A673 (cell line): ENCODE results near the gene DPY19L3. TPM values are rescaled to one million over a fixed set of nuclear protein-coding genes. Genes with fewer than 3 reads are reported as not detected.
A peak's percentile ranks its signal among the peaks of the same experiment; 100 is the strongest.

Experiments used
- BruUV-seq: library from RNA; stranded (reverse); fragments of 400-500 nt; replicated peaks from 2 replicates; lab custom pipeline; 2021; lab: Mats Ljungman, UMichigan
- CTCF ChIA-PET: fragments of 300-600 bp; sonication (Branson Sonifier 250); formaldehyde crosslinking; loops from one replicate; lab custom pipeline; 2022; ENCODE audit warnings: antibody characterized with exemption; lab: Charles Lee
- POLR2A ChIA-PET: fragments of 300-600 bp; sonication (Branson Sonifier 250); formaldehyde crosslinking; loops from one replicate; lab custom pipeline; 2022; ENCODE audit warnings: antibody characterized with exemption; ENCODE audit not compliant: low non-redundant PET; lab: Charles Lee
- DNase-seq: peaks from one replicate; pipeline ENCODE4 v3.0.0-alpha.2; 2015; ENCODE audit warnings: low spot score
- H3K27ac ChIP-seq: fragments of 200-600 bp; sonication (generic); 2 replicates; pipeline ENCODE4 v1.5.1; 2016; ENCODE audit warnings: mixed run types, low read depth, mild to moderate bottlenecking, mixed read lengths, antibody characterized with exemption, low read length; ENCODE audit not compliant: poor library complexity, severe bottlenecking
- H3K27me3 ChIP-seq: fragments of 200-600 bp; sonication (generic); replicated peaks from 2 replicates; pipeline ENCODE4 v1.6.1; 2017; ENCODE audit warnings: mixed run types, low read depth, mild to moderate bottlenecking, mixed read lengths, antibody characterized with exemption, low read length; ENCODE audit not compliant: insufficient read depth, poor library complexity
- H3K36me3 ChIP-seq: fragments of 200-600 bp; sonication (generic); 2 replicates; pipeline ENCODE4 v1.6.1; 2016; ENCODE audit warnings: mixed run types, mild to moderate bottlenecking, mixed read lengths, antibody characterized with exemption, low read length; ENCODE audit not compliant: insufficient read depth, poor library complexity, severe bottlenecking
- H3K4me1 ChIP-seq: fragments of 200-600 bp; sonication (generic); 2 replicates; pipeline ENCODE4 v1.6.1; 2017; ENCODE audit warnings: mixed run types, mild to moderate bottlenecking, mixed read lengths, antibody characterized with exemption, low read length; ENCODE audit not compliant: insufficient read depth, poor library complexity, severe bottlenecking
- H3K4me3 ChIP-seq: fragments of 200-600 bp; sonication (generic); 2 replicates; pipeline ENCODE4 v1.5.1; 2016; ENCODE audit warnings: low read depth, mixed run types, mild to moderate bottlenecking, mixed read lengths, low read length; ENCODE audit not compliant: poor library complexity, severe bottlenecking
- H3K9me3 ChIP-seq: fragments of 200-600 bp; sonication (generic); 2 replicates; pipeline ENCODE4 v1.6.1; 2016; ENCODE audit warnings: mixed run types, low read depth, mild to moderate bottlenecking, mixed read lengths, antibody characterized with exemption, low read length; ENCODE audit not compliant: poor library complexity, severe bottlenecking
- CTCF ChIP-seq: fragments of 300-800, 200-600 bp; sonication (generic); conservative IDR thresholded peaks from 2 replicates; pipeline ENCODE4 v1.5.1; 2017; ENCODE audit warnings: low read depth, mild to moderate bottlenecking, antibody characterized with exemption, low read length, moderate library complexity, mixed read lengths
- EZH2 ChIP-seq: fragments of 200-600 bp; sonication (generic); IDR thresholded peaks from 2 replicates; pipeline ENCODE4 v1.6.1; 2017; ENCODE audit warnings: borderline replicate concordance, low read depth, mild to moderate bottlenecking, mixed read lengths, antibody characterized with exemption, low read length; ENCODE audit not compliant: poor library complexity, severe bottlenecking
- intact Hi-C: fragments of 100-400 bp; cut with micrococcal nuclease; formaldehyde crosslinking; loops from one replicate; pipeline ENCODE4 v1.10.0; 2022; ENCODE audit not compliant: unreplicated experiment
- total RNA-seq: library from RNA; stranded (reverse); gene quantifications from 2 replicates; pipeline ENCODE4 v1.2.3, GENCODE V29; 2021

Gene DPY19L3
- total RNA-seq, 1 experiment from 2014 or later = 70.5 TPM

GRCh38 chr19:32453736-32454135, 48.2 kb downstream of the DPY19L3 start:
- intact Hi-C loops = no loop called here
- no peaks in the 10 kb centered on the region for H3K27me3 ChIP-seq
- POLR2A ChIA-PET = no interaction called here
- TF ChIP-seq CTCF (no peak), EZH2 (no peak)
- CTCF ChIA-PET = no interaction called here
- DNase-seq = no peak
- BruUV-seq = no TSS peak
- peaks cover 20% of the 10 kb centered on the region for H3K4me1 ChIP-seq
- peaks cover 4% of the 10 kb centered on the region for H3K36me3 ChIP-seq
- H3K4me3 ChIP-seq = no peak overlapping the region
- H3K9me3 ChIP-seq = no peaks in the 10 kb centered on the region
- H3K27ac ChIP-seq = no peak overlapping the region

GRCh38 chr19:32456406-32456805, 50.8 kb downstream of the DPY19L3 start:
- intact Hi-C loops = loop anchor here (5.0 kb wide), 1 partner anchor 116 kb away; no protein-coding TSS in a partner anchor
- POLR2A ChIA-PET = no interaction called here
- Histone ChIP-seq H3K4me1 (peaks cover 20% of the 10 kb centered on the region), H3K27me3 (no peaks in the 10 kb centered on the region), H3K36me3 (peaks cover 6% of the 10 kb centered on the region), H3K27ac (no peak overlapping the region), H3K9me3 (no peaks in the 10 kb centered on the region), H3K4me3 (no peak overlapping the region)
- DNase-seq = no peak
- TF ChIP-seq EZH2 (no peak), CTCF (no peak)
- CTCF ChIA-PET = no interaction called here
- BruUV-seq = no TSS peak

GRCh38 chr19:32457571-32458158, 52.1 kb downstream of the DPY19L3 start:
- H3K36me3 ChIP-seq = peaks cover 6% of the 10 kb centered on the region
- H3K27me3 ChIP-seq = no peaks in the 10 kb centered on the region
- H3K9me3 ChIP-seq = no peaks in the 10 kb centered on the region
- peak; percentile 31 for DNase-seq
- H3K4me1 ChIP-seq = peaks cover 20% of the 10 kb centered on the region
- TF ChIP-seq CTCF = no peak
- intact Hi-C loops = loop anchor here (5.0 kb wide), 1 partner anchor 115 kb away; no protein-coding TSS in a partner anchor
- no peak overlapping the region for H3K4me3 ChIP-seq
- no TSS peak for BruUV-seq
- POLR2A ChIA-PET = no interaction called here
- peak overlapping the region; percentile 6 for H3K27ac ChIP-seq
- CTCF ChIA-PET = no interaction called here
